GM19438 (cell line): ENCODE results near the gene EPHA3.
"Not testable (repeated sequence)": the region's sequence is repeated elsewhere in the genome, so short reads cannot be mapped to it uniquely, and the experiment has no call there.

Experiments used
- ATAC-seq: cut with Tn5 transposase; IDR thresholded peaks from one replicate; pipeline ENCODE4 v1.9.1; 2021; ENCODE audit warnings: low read depth; ENCODE audit not compliant: unreplicated experiment

Gene EPHA3

DNA sequence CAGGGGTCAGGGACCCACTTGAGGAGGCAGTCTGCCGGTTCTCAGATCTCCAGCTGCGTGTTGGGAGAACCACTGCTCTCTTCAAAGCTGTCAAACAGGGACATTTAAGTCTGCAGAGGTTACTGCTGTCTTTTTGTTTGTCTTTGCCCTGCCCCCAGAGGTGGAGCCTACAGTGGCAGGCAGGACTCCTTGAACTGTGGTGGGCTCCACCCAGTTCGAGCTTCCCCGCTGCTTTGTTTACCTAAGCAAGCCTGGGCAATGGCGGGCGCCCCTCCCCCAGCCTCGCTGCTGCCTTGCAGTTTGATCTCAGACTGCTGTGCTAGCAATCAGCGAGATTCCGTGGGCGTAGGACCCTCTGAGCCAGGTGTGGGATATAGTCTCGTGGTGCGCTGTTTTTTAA lies 243.5 kb downstream of the EPHA3 start:
- ATAC-seq, result not testable (repeated sequence)

DNA sequence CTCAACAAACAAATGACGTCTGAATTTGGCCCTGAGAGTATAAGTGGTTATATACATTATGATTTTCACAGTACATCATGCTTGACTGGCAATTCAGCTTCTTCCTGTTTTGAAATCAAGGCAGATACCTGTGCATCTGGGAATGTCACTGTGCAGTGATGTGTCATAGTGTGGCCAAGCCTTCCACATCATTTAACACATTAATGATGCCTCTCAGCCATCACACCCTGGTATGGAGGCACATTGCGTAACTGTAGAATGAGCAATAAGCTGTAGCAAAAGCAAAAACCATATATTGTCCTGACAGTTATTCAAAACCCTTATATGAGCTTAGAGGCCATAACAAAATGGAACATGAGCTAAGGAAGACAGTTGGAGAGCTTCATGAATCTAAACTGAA lies 246.0 kb downstream of the EPHA3 start:
- ATAC-seq, result no peak

DNA sequence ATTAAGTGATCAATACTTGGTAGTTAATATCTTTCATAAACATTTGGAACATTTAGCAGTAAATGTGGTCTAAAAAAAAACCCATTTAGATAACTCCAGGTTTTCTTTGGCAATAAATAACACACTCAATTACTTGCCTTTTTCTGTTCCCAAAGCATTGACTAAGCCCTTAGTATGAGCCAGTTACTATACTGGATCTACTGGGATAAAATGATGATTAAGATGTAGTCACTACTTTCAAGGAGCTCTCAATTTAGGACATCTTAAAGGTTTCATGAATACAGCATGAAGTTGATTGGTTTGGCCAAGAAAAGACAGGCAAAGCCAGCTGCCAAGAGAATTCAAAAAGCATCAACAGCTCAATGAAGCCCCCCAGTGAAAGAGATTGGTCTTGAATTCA lies 250.9 kb downstream of the EPHA3 start:
- no peak for ATAC-seq

DNA sequence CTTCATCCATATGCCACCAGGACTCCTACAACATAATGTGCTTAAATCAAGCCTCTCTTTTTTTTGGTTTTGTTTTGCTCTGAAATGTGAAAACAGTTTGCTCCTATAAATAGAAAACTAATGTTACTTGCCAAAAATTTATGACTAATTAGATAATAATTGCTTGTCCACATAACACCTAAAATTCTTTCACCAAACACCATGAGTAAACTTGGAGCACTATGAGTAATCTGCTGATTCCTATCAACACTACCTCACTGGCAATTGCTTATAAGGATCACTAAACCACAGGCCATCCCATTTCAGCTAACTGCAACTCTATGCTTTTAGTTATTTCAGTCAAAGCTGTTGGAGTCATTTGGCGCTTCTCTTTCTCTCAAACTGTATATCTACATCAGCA lies 252.7 kb downstream of the EPHA3 start:
- ATAC-seq, result no peak

DNA sequence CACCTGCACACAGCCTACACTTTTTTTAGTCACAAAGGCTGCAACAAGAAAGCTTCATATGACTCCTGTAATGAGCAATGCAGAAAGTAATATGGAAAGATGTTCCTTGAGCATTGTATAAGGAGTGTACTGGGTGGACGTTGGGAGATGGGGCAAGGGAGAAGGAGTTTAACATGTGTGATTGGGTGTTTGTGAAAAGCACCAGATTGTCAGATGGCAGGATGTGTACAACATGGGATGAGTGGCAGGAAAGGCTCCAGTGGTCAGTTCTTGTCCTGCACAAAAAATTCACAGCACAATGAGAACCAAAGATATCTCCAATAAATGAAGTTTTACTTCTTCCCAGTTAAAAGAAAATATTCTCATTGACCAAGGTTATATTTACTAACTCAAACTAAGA lies 255.1 kb downstream of the EPHA3 start:
- ATAC-seq, result no peak

DNA sequence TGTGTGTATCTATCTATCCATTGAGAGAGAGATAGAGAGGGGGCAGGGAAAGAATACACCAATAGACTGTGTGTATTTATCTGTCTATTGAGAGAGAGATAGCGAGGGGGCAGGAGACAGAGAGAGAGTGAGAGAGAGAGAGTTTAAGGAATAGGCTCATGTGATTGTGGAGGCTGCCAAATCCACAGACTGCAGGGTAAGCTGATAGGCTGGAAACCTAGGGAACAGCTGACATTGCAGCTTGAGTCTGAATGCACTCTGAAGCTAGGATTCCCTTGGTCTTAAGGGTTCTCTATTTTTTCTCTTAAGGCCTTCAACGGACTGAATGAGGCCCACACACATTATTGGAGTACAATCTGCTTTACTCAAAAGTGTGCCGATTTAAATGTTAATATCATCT lies 255.8 kb downstream of the EPHA3 start:
- ATAC-seq, result no peak

DNA sequence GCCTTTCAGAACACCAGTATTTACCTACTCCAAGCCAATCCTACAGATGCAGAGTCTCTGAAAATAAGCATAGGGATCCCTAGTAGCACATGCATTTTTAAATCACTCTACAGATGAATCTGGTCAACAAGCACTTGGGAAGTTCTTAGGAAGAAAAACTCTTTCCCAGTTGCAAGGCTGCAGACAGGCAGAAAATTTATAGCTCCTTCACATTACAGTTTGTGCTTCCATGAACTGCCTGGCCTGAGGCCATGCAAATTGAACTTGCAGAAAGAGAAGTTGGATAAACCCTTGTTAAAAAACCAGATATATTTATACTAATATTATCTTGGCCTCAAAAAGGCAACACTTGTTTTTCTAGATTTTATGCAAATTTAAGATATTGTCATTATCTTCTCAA lies 256.9 kb downstream of the EPHA3 start:
- ATAC-seq, result no peak

DNA sequence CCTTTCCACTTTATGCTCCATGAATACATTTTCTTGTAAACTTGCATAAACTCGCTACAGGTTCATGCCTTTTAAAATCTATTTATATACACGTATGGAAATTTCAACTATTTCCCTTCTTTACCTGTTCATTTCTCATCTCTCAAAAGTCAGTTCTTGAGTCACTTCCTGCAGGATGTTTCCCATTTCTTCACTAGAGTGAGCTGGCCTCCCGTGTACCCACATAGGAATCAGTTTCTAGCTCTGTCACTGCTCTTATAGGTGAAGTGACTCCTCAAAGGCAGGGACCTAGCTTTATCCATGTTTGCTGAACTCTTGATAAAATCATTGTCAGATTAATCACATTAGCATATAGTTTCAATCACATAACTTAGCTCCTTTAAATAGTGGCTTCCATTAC lies 259.7 kb downstream of the EPHA3 start:
- no peak for ATAC-seq

DNA sequence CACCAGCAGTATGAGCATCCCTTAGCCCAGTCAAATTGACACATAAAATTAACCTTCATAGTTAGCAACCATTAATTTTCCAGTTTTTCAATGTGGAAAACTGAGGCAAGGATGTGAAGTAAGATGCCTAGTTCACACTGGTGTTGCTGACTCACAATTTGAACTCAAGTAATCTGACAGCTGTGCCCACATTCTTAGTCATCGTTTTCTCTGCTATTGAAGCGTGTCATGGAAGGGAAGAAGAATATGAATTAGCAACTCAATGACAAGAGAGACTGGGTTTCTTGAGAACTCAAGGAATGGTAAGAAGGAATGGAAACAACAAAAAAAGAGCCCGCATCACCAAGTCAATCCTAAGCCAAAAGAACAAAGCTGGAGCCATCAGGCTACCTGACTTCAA lies 261.4 kb downstream of the EPHA3 start:
- no peak for ATAC-seq

DNA sequence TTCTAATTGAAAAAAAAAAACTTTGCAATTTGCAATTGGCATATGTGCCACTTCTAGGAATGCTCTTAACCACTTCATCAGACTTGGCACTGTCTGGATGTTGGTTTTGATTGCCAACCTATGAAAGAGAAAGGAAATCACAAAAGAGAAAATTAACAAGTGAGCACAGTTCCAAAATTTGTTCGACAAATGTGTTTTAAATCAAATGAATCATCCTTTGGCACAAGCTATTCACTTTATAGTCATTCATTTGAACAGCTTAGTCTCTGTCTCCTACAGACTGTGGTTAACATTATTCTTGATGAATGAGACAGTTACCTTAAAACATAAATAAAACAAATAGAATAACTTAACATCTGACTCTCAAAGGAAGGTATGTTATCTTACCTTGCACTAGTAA lies 265.0 kb downstream of the EPHA3 start:
- no peak for ATAC-seq

DNA sequence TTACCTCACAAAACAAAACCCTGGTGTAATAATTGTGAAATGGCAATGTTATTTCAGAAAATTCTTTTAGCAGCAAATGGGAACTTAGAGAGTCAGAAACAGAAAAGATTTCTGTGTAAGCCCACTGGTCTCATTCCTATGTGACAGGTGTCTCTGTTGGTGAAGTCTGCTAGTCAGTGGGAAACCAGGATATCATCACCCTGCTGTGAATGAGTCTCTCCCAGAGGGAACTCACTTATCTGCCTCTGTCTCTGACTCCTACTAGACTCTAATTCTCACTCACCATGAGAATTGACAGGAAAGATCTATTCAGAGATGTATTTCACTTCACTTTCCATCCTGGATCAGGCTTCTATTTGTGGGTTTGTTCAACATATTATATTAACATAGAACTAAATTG lies 266.0 kb downstream of the EPHA3 start:
- no peak for ATAC-seq

DNA sequence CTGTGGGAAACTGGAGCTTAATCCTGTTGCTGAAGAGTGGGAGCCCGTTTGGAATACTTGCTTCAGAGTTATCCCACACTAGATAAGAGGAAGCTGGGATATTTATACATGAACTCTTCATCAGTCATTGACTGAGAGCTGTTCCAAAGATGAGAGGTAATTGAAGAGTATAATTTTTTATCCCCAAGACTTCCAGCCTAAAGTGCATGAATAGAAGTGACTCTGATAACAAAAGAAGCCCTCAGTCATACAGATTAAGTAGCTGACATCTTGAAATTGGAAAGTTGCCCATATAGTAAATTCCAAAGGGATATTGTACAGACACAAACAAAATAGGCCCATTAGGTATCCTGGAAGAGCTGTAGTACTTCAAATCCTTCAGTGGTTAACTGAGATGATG lies 268.0 kb downstream of the EPHA3 start:
- ATAC-seq, result no peak

DNA sequence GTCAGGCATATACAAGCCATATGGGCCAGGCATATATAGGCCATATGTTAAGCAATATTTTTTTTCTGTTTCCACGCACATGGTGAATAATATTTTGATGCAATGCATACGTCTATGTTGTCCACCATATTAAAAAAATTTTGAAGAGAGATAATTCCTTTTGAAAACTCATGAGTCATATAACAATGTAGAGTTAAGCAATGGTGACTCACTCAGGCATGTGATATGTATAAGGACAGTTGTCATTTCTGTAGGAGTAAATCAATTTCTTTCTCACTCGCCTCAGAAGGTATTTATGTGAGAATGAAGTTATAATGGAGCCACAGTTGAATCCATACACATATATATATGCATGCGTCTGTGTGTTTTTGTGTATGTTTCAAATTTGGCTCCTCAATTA lies 272.6 kb downstream of the EPHA3 start:
- no peak for ATAC-seq

DNA sequence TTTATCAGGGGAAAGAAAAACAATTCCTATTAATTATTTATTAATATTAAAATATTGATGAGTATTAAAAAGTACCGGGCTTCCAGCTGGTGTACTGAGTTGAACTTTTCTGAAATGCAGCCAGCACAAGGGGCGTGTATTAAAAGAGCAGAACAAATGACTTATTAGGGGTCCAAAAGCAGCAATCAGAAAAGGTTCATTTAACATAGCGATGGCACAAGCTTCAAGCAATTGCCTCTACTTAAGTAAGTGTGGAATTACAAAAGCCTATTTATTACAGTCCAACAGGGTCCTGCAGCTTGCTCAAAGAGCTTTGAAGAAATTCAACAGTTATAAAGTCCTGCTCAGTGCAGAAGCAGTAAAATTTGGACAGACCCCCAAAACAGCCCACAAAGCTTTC lies 285.6 kb downstream of the EPHA3 start:
- ATAC-seq, result no peak

DNA sequence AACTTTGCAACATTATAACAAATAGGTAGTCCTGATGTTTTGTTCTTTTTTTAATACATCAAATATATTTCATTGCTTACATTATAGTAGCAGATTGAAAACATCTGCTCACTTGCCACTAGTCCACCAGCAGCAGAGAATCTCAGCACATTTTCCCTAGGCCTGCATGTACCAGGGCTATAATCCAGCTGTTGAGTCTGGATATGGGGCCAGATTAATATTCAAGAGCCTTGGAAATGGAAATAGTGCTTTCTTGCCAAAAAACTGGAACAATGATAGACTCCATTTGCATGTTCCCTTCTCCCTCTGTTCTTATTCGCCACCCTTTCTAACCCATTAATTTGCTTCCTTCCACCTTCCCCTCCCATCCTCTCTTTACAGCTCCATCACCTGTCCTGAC lies 288.0 kb downstream of the EPHA3 start:
- ATAC-seq, result no peak

DNA sequence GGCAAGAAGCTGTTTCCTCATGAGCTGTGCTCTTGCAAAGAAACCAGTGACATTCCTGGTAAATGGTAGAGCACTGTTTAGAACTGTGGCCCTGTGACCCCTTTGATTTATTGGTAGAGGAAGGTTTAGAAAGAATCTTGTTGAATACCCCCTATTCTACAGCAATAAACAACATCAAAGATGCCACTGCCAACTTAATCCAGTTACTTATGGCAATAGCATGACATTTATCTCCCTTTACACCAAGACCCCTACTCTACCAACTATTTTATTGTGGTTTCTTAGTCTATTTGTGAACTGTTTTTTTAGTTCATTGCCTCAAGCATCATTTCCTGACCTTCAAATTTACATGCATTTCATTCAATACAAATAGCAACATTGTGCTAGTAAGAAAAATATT lies 288.6 kb downstream of the EPHA3 start:
- no peak for ATAC-seq

DNA sequence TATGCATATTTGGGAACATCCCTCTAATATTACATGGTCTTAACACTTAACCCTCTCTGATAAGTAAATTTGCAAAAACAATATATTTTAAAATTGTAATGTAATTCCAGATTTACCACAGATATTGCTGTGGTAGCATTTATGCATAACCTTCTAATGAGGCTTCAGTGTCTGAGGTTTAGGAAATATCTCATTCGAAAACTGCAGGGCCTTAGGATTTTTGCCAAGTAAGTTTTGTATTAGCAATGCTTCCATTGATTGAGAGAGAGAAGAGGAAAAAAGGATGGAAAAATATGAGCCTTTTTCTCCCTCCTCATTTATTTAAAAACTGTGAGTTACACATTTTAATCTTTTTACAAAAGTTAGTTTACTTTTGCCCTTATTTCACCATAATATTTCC lies 294.6 kb downstream of the EPHA3 start:
- ATAC-seq, result no peak

DNA sequence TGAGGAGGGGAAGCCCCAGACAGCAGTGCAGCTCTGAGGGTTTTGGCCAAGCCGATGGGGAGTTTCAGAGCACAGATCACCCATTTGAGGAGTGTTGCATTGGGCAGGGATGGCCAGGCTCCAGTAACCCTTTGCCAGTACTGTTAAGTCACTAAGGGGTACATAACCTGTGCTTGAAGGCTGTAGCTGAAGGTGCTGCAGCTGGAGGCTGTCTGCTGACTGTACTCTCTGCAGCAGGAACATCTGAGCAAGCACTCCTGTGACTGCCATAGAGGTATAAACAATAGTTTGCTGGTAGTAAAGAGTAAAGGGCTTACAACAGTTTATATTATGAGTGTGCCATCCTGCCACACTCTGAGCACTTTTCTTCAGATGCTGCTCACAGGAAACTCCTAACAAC lies 297.8 kb downstream of the EPHA3 start:
- no peak for ATAC-seq

DNA sequence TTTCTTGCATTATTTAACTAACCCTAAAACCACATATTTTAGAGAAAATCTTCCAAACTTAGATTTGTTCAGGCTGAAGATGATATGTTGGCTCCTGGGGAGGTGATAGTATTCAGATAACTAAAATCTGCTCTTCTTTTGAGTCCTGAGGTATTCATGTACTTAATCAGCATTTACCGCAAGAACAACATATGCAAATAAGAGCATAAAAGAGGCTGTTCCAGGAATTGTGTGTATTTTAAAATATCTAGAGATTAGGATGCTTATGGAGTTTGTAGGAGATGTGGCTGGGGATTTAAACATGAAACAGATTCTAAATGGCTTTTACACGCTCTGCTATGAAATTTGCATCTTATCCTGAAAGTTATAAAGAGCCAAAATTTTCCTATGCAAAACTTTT lies 298.2 kb downstream of the EPHA3 start:
- no peak for ATAC-seq

DNA sequence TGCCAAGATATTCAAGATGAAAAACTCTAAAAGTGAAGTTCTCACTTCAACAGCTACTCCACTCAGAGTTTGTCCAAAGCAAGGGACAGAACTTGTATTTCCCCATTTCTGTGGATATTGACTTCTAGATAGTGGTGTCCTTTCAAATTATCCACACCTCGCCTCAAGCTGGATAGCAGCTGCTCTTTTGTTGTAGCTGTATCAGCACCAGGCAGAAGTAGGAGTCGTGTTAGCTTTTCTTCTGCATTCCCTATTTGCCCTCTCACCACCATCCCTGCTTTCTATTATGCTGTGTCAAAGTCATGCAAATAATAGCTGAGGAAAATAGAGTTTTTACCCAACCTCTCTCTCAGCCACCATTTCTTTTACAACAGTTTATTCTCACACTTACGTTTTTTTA lies 303.8 kb downstream of the EPHA3 start:
- no peak for ATAC-seq

DNA sequence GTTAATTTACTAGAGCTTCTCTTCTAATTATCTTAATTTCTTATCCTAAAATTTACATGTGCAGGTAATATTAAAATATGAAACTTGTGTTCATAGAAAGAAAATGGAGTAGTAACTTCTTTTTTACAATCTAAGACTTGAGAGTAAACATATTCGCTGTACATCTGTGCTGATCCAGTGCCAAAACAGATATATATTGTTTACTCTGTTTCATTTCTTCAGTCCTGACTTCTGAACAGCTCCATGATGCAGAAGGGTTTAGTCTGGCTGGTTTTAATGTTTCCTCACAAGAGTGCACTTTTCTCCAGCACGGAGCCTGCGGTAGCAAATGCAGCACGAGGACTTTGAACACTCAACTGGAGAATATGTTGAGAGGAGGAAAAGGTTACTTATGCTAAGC lies 306.8 kb downstream of the EPHA3 start:
- no peak for ATAC-seq

DNA sequence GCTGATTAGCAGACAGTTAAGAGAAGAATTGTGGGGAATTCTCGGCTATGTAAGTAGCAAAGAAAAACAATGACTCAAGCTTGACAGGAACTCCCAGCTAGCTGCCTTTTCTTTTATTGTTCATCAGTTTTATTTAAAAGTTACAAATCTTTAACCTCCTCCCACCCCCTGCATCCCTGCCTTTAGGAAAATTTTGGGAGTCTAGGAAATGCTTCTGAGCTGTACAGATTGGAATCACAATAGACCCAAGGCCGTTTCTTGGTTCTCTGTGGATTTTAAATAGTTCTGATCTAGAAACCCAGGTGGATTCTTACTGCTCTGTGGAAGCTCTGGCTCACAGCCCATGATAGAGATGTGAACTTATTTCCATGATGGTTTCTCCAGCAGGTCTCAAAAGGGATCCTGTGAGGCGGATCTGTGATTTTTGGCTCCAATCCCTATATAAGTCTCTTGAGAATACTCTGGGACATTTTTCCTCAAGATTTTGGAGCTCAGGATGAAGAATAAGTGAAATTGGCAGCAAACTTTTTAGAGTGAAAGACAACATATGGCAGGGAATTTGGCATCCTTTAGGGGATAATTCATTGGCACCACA lies 312.3 kb downstream of the EPHA3 start:
- ATAC-seq, result no peak

DNA sequence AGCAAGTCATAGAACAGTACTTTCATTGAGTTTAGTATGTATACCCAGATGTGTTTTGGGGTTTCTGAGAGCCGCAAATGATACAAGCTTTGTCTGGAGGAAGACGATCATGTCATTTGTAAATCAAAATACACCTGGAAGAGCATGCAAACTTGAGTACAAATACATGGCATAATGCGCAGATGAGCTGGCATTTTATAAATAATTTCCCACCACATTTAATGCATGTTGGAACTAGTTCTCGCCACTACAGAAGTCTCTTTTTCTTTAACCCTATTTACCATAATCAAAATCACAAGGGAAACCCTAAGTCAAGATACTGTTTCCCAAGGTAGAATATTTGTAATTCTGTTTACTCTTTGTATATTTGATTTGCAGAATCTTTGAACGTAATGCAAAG lies 318.6 kb downstream of the EPHA3 start:
- no peak for ATAC-seq
